ENCODE measurements around the gene CBX8. TPM values are rescaled to one million over a fixed set of nuclear protein-coding genes. Genes with fewer than 3 reads are reported as not detected.

CBX8 gene
- total and polyA plus RNA-seq, 2 of the 13 experiments (the other 11 are each of a cell fraction or from before 2014, with no cell fraction given), result 0.34 to 12.6 TPM

DNA sequence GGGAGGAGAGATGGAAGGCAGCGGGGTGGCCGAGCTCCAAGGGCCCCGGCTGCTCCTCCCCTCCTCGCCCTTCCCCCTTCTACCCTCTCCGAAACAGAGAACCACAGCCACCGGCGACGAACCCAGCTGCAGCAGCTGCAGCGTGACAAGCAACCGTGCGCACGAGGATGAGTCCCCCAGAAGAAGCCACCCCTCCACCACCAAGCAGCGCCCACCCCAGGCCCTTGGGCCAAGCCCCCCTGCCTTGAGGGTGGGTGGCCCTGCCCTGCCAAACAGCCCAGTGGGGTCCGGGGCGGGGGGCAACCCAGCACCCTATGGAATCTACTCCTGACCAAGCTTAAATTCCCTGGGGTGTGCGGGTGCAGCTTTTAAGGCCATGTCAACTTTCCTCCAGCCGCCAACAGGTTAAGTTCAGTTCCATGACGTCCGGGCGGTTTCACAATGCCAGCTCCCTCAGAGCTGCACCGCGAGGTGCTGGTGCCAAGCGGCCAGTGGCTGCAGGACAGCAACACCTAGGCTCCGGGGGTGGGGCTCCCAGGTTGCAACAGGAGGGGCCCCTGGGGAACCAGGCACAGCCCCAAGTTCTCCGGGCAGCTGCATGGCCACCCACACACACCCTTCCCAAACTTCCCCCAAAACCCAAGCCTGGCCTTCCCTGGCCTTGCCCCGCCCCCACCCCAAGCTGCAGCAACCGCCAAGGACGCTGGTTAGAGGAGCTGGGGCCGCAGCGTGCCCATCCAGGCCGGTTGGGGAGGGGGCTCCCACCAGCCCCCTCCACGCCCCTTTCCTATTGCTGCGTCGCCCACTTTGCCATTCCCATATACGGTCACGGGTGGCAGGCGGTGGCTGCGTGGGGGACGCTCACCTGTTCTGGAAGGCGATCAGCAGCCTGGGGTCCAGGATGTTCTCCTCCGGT, 40.4 kb upstream of the CBX8 start (continued):
- TF ChIP-seq, protein P1, sequence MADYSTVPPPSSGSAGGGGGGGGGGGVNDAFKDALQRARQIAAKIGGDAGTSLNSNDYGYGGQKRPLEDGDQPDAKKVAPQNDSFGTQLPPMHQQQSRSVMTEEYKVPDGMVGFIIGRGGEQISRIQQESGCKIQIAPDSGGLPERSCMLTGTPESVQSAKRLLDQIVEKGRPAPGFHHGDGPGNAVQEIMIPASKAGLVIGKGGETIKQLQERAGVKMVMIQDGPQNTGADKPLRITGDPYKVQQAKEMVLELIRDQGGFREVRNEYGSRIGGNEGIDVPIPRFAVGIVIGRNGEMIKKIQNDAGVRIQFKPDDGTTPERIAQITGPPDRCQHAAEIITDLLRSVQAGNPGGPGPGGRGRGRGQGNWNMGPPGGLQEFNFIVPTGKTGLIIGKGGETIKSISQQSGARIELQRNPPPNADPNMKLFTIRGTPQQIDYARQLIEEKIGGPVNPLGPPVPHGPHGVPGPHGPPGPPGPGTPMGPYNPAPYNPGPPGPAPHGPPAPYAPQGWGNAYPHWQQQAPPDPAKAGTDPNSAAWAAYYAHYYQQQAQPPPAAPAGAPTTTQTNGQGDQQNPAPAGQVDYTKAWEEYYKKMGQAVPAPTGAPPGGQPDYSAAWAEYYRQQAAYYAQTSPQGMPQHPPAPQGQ (CRISPR knock-in tag; IDR thresholded peaks at IDR 0.05; ENCODE audit: borderline replicate concordance), result no peak
- TF ChIP-seq MED8 (CRISPR knock-in tag; IDR thresholded peaks at IDR 0.05; ENCODE audit: insufficient replicate concordance) (no peak), GATAD2A (CRISPR knock-in tag; IDR thresholded peaks at IDR 0.05) (peak; percentile 76), RBFOX2 (IDR thresholded peaks at IDR 0.05; ENCODE audit: low read depth, low read length) (peak; percentile 71), ZNF746 (CRISPR knock-in tag; IDR thresholded peaks at IDR 0.05) (0 out of 2 replicates have a peak, but pooled peaks have one; percentile 46), NCOA1 (CRISPR knock-in tag; IDR thresholded peaks at IDR 0.05) (no peak), ZNF263 (CRISPR knock-in tag; IDR thresholded peaks at IDR 0.05) (peak; percentile 18; the same call in 1 of the 2 replicates), NKX3-1 (CRISPR knock-in tag; IDR thresholded peaks at IDR 0.05) (no peak; the same call in 1 of the 2 replicates), ZNF570 (CRISPR knock-in tag; IDR thresholded peaks at IDR 0.05; ENCODE audit: borderline replicate concordance) (no peak), REPIN1 (CRISPR knock-in tag; IDR thresholded peaks at IDR 0.05; ENCODE audit: borderline replicate concordance, low read depth) (0 out of 2 replicates have a peak, but pooled peaks have one; percentile 2), PBX2 (CRISPR knock-in tag; IDR thresholded peaks at IDR 0.05) (no peak), LRRFIP1 (CRISPR knock-in tag; conservative IDR thresholded peaks at IDR 0.05) (no peak), ZSCAN12 (CRISPR knock-in tag; IDR thresholded peaks at IDR 0.05) (no peak), E2F2 (CRISPR knock-in tag; IDR thresholded peaks at IDR 0.05; ENCODE audit: borderline replicate concordance) (no peak), CHD4 (IDR thresholded peaks at IDR 0.05; ENCODE audit: borderline replicate concordance, low read length) (no peak), FOSL2 (CRISPR knock-in tag; IDR thresholded peaks at IDR 0.05) (peak; percentile 23; the same call in 1 of the 2 replicates), ZNF143 (CRISPR knock-in tag; IDR thresholded peaks at IDR 0.05) (no peak), ZNF619 (CRISPR knock-in tag; IDR thresholded peaks at IDR 0.05) (no peak), ZC3H4 (CRISPR knock-in tag; IDR thresholded peaks at IDR 0.05; ENCODE audit: borderline replicate concordance) (no peak), NFE2L2 (IDR thresholded peaks at IDR 0.05; ENCODE audit: low read length) (no peak), CEBPB (IDR thresholded peaks at IDR 0.05; ENCODE audit: borderline replicate concordance, low read depth, low read length) (peak; percentile 98), JUND (CRISPR knock-in tag; IDR thresholded peaks at IDR 0.05) (no peak)

Measured in HepG2 (cell line).